ENCODE results near the gene TVP23C.

DNA sequence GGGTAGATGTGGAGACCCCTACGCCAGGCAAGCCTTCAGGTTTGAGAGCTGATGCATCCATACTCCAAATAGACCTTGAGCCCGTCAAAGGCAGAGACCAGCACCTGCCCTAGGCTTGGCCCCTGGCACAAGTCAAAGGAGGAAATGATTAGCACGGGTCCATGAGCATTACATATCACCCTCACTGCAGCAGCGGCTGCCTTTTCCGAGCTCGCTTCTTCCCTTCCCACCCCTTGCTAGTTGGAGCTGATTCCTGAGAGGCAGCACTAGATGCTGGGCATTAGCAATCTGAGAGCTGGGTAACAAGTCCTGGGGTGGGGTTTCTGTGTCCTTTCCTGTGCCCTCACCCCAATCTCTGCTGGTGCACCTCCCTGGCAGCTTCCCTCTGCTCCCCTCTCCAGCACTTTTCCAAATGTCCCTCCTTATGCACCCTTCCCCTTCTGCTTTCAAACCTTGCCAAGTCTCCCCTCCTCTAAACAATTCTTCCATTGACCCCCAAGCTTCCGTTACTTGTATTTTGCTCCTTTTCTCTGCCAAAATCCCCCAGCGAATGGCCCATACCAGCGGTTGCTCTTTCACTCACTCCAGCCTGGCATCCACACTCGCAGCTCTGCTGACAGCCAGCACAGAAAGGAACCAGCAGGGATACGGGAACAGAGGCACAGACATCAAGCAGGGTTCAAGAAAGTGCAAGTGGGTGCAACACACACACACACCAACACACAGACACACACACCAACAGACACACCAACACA is 98.9 kb downstream of the TVP23C start:
- no peak for TF ChIP-seq EZH2 (IDR thresholded peaks at IDR 0.05; ENCODE audit: borderline replicate concordance, low read length)
- TF ChIP-seq, protein P1, sequence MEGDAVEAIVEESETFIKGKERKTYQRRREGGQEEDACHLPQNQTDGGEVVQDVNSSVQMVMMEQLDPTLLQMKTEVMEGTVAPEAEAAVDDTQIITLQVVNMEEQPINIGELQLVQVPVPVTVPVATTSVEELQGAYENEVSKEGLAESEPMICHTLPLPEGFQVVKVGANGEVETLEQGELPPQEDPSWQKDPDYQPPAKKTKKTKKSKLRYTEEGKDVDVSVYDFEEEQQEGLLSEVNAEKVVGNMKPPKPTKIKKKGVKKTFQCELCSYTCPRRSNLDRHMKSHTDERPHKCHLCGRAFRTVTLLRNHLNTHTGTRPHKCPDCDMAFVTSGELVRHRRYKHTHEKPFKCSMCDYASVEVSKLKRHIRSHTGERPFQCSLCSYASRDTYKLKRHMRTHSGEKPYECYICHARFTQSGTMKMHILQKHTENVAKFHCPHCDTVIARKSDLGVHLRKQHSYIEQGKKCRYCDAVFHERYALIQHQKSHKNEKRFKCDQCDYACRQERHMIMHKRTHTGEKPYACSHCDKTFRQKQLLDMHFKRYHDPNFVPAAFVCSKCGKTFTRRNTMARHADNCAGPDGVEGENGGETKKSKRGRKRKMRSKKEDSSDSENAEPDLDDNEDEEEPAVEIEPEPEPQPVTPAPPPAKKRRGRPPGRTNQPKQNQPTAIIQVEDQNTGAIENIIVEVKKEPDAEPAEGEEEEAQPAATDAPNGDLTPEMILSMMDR (IDR thresholded peaks at IDR 0.05; ENCODE audit: low read length): no peak
